NCI-H69 (cell line): Measurements from ENCODE around the gene ETV6.
A peak's percentile ranks its signal among the peaks of the same experiment; 100 is the strongest.
"Not testable (repeated sequence)": the region's sequence is repeated elsewhere in the genome, so short reads cannot be mapped to it uniquely, and the experiment has no call there.

Source experiments
- DNase-seq: peaks from one replicate; lab custom pipeline; 2025; lab: John Stamatoyannopoulos, UW

The ETV6 gene

GRCh38 chr12:11649413-11650285, at the start of gene ETV6:
TSS of gene ETV6 (plus strand) at chr12:11649674. CDS start at chr12:11650128, 454 bp downstream.
- peak; percentile 81 for DNase-seq

GRCh38 chr12:11600199-11600598, 49.3 kb upstream of the ETV6 start:
- DNase-seq = no peak

DNA sequence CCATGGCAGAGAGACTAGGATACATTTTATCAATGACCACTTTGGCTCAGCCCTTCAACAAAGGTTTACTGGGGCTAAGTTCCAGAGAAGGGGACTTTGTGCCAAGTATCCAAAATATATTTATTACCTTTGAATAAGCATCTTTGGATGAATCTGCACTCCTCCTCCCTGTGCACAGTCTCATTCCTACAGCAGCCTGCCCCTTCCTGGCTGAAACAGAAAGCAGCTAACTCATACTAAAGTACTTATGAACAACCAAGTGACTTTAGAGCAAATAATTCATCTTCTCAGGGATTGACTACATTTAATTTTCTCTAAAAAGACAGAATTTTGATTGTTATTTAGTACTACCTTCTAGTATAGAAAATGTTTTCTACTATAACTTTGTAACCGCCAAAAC, 47.8 kb upstream of the ETV6 start:
- no peak for DNase-seq

DNA sequence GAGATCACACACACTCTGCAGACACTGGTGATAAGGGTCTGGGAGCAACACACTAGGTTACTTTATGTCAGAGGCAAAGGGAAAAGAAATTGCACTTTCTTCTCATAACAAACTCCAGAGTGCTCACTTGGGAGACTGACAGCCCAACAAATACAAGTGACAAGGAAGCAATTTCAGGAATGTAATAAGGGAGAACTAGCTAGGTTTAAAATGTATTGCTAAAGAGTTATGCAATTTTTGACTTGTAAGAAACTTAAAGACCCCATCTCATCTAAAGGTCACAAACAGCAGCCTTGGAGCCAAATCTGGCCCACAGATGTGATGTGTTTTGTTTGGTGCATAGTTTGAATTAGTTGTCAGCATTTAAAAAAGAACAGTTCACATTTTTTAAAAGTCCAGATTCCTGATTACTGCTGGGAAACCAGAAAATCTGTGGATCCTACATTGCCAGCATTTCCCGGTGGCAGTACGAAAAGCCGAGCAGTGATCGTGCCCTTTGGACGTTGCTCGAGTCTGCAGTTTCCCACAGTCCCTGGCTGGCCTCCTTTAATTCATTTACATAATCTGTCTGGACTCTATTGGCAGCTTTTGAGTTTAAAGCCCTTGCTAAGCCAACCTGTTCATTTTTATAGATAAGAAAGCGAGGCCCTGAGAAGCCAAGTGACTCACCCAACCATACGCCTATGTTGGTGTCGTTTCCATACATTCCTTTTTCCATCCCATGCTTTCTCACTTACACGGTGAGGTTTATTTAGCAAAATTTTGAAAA, 42.0 kb upstream of the ETV6 start:
- DNase-seq = no peak

DNA sequence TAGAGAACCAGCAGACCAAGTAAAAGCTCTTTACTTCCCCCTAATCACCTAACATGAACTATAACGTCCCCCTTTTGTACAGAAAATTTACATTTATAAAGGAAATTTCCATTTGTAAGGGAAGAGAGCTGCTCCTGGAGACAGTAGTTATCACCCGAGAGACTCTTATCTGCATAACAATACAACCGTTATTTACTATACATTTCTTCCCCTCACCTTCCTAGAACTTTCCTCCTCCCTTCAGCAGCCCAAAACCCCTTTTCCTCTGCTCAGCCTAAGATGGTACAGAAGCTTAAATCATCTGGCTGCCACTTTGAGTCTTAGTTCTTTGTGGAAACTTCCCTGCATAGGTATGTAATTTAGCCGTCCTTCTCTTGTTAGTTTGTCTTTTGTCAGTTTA, 40.4 kb upstream of the ETV6 start:
- DNase-seq = no peak

GRCh38 chr12:11615481-11615880, 34.0 kb upstream of the ETV6 start:
- DNase-seq = no peak

GRCh38 chr12:11618046-11618445, 31.4 kb upstream of the ETV6 start:
- DNase-seq = no peak

GRCh38 chr12:11621797-11622423, 27.6 kb upstream of the ETV6 start:
- DNase-seq = peak; percentile 2

- DNase-seq = no peak
These were observed 26.6 kb upstream of the ETV6 start for GRCh38 chr12:11622876-11623281.

DNA sequence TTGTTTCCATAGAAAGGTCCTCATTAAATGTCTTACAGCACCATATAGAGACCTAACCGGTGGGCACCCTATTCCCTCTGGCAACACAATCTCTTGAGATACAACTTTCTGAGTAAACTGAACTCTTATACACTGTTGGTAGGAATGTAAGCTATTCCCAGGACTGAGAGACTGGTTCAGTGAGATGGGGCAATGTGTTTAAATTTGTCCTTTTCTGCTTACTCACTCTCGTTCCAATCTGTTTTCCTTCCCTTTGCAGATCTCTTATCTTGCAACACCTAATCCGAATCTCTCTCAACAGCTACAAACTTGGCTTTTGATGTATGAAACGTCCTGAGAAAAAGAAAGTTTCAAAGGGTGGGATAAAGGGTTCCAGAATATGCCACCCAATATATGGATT, 26.1 kb upstream of the ETV6 start:
- DNase-seq = no peak

- no peak for DNase-seq
These were observed 25.4 kb upstream of the ETV6 start for GRCh38 chr12:11624116-11624515.

DNA sequence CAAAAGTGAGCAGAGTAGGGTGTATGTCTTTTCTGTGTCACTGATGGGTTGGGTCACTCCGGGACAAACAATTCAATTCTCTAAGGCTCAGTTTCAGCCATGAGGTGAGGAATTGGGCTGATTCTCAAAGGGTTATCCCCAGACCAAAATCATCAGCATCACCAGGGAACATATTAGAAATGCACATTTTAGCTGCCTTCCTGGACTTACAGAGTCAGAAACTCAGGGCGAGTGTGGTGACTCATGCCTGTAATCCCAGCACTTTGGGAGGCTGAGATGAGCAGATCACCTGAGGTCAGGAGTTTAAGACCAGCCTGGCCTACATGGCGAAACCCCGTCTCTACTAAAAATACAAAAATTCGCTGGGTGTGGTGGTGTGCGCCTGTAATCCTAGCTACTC, 21.8 kb upstream of the ETV6 start:
- DNase-seq = not testable (repeated sequence)

DNA sequence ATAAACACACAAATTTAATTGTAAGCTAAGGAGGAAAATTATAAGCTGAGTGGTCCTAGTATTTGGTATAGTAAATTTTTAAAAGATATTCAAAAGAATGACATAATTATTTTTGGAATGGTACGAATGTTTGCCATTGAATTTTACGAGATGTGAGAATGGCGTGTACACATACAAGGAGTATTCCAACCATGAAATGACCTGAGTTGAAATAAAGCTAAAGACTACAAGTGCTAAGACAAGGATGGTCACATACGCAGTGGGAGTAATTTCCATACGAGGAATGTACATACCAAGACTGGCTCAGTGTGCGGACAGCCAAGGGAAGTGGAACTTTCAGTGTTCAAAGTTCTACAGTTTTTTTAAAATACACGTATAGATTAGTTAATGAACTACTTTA, 21.1 kb upstream of the ETV6 start:
- DNase-seq = no peak

DNA sequence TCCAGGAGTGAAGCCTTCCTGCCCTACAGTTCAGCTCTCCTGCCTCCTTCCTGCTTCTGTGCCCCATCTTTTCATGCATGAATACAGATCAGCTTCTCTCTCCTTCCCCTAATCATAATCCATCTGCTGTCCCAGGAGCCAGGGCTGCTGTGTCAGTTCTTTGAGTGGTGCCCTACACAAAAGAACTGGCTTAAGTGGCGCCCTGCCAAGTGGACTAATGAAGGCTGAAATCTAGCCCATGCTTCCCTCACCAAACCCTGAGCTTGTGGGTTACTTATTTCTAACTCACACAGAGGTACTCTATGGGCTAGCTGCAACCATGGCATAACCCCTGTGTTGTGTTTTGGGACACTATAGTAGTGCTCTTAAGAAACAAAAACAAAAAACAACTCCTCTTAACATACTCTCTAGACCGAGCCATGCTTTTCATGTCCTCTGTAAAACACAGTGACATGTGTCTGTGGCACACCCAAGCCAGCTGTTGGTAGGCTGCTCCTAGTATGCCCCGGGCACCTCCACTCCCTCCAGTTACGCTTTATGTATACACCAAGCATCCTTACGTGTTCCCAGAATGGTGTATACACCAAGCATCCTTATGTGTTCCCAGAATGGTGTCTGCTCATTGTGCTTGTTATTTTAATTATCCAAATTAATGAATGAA, 19.3 kb upstream of the ETV6 start:
- peak; percentile 89 for DNase-seq

DNA sequence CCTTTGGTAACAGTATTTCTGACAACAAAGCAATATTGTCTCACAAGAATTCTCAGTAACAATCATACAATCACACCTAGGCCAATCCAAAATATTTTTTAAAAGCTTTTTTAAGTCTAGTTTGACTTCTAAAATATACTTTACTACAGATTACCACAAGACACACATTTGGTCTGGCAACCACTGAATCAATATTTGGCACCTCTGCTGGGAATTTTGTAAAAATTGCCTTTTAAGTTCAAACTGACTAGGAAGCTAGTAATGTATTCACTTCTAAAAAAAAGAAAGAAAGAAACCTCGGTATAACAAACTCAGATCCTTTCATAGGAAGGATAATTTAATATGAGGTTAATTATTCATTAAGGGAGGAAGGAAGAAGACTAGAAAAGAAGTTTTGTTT, 18.2 kb upstream of the ETV6 start:
- no peak for DNase-seq

DNA sequence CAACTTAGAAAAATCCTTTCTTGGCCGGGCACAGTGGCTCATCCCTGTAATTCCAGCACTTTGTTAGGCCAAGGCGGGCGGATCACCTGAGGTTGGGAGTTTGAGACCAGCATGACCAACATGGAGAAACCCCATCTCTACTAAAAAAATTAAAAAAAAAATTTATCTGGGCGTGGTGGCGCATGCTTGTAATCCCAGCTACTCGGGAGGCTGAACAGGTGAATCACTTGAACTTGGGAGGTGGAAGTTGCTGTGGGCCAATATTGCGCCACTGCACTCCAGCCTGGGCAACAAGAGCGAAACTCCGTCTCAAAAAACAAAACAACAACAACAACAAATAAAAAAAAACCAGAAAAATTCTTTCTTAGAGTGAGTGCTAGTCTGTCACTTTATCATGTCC, 17.6 kb upstream of the ETV6 start:
- not testable (repeated sequence) for DNase-seq

DNA sequence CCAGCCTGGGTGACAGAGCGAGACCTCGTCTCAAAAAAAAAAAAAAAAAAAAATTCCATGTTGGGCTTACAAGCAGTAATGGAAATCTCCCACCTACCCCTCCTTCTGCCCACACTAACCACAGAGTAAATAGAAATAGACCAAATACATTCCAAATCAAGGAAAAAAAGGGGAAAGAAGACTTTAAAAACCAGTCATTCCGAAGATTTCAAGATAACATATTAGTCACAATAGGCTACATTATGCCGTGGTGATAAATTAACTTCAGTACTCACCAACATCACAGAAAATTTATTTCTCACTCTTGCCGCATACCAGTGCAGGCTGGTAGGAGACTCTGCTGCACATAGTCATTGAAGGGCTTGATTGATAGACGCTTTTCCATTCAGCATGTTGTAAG, 15.5 kb upstream of the ETV6 start:
- no peak for DNase-seq

GRCh38 chr12:11635341-11635740, 14.1 kb upstream of the ETV6 start:
- DNase-seq = no peak

- no peak for DNase-seq
These were observed 11.1 kb upstream of the ETV6 start for GRCh38 chr12:11638315-11638916.

- DNase-seq = no peak
These were observed 10.0 kb upstream of the ETV6 start for GRCh38 chr12:11639454-11639853.

- DNase-seq = no peak
These were observed 8.0 kb upstream of the ETV6 start for GRCh38 chr12:11641522-11641921.

GRCh38 chr12:11642785-11643184, 6.7 kb upstream of the ETV6 start:
- DNase-seq = no peak
